Activated gamma-delta T cell (primary cell): Measurements from ENCODE around the gene C8B.

Source experiments
- DNase-seq: peaks from one replicate; lab custom pipeline; 2025; lab: John Stamatoyannopoulos, UW

The C8B gene

DNA sequence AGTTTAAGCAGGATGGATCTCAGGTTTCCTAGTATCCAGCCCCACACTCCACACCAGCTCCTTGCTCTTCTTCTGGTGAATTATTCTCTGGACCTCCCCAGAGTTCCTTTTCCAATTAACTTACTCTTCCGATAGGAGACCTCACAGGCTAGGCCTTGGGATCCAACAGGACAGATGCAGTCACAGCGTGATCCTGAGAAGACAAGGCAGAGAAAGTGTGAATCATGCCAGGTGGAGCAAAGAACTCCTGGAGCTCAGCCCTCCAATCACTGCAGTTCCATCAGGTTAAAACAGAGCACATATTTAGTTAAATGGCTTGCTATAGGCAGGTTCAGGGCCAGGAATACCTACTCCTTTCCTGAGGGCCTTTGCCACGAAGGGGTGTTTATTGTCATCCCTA is 34.1 kb downstream of the C8B start:
- no peak for DNase-seq

GRCh38 chr1:56931211-56931610 is 34.6 kb downstream of the C8B start:
- no peak for DNase-seq

GRCh38 chr1:56929492-56929891 is 36.3 kb downstream of the C8B start:
- no peak for DNase-seq

DNA sequence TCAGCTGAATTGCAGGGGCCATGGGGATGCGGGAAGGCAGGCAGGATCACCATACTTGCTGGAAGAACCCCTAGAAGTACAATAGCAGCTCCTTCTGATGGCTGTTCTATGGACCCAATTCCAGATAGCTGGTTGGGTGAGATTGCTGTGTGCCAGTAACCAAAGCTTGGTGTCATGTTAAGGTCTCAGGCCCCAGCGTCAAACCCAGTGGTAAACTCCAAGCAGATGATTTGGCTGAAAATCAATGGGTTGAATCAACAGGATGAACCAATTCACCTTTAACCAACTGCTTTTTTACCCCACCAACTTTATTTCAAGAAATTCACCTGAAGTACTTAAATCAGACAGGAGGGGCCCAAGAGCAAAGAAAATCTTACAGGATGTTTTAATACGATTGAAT is 37.8 kb downstream of the C8B start:
- DNase-seq = no peak

DNA sequence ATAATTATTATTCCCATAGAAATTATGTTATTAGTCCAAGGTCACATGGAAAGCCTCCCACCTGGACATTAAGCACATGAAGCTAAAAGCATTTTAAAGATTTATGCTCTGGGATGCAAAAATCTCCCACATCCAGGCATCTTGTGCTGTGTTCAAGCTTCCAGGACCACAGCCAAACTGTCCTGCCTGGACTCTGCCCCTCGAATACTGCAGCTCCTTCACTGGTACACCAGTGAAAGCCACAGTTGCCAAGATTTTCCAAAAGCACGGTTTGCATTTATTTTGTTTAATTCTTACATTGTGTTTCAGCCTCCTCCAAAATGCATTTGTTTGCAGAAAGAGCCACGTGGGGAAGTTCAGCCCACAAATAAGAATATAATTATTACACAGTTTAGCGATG is 38.6 kb downstream of the C8B start:
- DNase-seq = no peak

DNA sequence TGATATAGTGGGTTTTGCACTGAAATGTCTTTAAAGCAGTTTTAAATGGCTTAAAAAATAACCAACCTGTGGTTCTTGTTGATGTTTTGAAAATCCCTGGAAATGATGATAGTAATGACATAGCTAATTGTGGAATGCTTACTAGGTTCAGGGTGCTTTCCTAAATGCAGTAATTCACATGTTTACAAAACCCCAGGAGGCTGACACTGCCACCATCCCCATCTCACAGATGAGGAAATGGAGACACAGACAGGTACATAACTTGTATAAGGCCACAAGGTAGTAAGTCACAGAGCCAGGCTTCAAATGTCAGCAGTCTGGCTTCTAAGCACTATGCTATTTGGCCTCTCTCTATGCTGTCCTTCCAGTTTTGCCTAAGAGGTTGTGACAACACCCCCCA is 40.6 kb downstream of the C8B start:
- no peak for DNase-seq

DNA sequence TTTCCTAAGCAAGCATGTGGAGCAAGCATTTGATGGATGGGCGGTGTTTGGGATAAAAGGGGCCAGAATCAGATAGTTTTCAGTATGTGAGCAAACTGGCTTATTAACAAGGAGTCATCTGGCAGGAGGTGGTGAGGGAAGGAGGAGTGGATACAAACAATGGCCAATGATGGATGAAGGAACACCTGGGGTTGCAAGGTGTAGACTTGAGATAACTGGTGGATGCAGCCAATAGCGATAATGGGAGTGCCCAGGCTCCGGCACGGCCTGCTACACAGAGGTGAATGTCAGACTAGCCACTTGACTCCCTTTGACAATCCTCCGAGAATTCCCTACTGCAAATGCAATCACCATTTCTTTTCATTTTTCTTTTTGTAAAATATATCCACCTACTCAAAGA is 41.7 kb downstream of the C8B start:
- no peak for DNase-seq

GRCh38 chr1:56923201-56923600 is 42.6 kb downstream of the C8B start:
- DNase-seq = no peak

DNA sequence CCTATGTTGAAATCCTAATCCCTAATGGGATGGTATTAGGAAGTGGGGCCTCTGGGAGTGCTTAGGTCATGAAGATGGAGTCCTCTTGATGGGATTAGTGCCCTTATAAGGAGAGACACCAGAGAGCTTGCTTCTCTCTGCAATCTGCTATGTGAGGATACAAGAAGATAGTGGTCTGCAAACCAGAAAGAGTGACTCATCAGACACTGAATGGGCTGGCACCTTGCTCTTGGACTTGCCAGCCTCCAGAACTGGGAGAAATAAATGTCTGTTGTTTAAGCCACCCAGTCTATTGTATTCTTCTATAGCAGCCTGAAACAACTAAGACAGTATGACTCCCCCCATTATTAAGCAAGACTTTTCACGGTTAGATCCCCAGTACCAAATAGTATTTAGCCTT is 43.3 kb downstream of the C8B start:
- no peak for DNase-seq

- DNase-seq = no peak
Measured at GRCh38 chr1:56922070-56922469, 43.7 kb downstream of the C8B start.

- no peak for DNase-seq
Measured at GRCh38 chr1:56921479-56921878, 44.3 kb downstream of the C8B start.

DNA sequence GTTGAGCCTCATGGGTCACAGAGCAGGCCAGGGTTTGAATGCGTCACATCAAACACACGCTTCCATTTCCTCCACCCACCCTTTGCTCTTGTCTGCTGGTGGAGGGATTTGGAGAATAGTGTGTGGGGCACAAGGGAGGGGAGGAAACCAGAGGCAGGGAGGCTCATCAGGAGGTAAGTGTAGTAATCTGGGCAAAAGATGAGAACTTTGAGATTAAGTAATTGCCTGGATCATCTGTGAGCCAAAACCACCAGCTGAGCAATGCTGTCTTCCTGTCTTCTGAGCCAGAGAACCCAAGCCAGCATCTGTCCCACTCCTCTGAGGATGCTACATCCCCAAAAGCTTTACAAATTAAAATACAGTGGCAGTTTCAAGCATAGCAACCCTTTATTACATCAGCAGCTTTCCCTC is 45.2 kb downstream of the C8B start:
- no peak for DNase-seq

- no peak for DNase-seq
Measured at GRCh38 chr1:56917356-56917755, 48.5 kb downstream of the C8B start.

DNA sequence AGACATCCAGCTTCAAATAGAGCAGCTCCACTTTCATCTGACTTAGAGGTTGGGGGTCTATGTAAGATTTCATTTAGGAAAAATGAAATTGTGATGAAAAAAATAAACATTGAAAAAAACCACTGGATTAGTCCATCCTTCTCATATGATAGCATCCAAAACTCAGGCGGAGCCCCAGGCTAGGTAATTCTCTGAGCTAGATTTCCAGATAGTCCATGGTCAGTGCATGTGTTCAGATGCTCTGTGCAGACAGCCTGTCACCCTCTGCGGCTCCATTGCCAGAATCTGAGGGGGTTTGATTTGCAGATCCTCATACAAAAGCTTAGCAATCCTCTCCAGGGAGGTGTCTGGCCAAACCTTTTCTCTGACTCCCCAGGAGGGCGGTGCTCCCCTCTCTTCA is 49.2 kb downstream of the C8B start:
- no peak for DNase-seq

- no peak for DNase-seq
Measured at GRCh38 chr1:56915960-56916359, 49.9 kb downstream of the C8B start.

- no peak for DNase-seq
Measured at GRCh38 chr1:56912325-56912724, 53.5 kb downstream of the C8B start.

GRCh38 chr1:56911098-56911938 is 54.5 kb downstream of the C8B start:
- DNase-seq = no peak

GRCh38 chr1:56910441-56910985 is 55.3 kb downstream of the C8B start:
- no peak for DNase-seq

- DNase-seq = no peak
Measured at GRCh38 chr1:56908619-56909221, 57.1 kb downstream of the C8B start.

GRCh38 chr1:56905667-56906066 is 60.1 kb downstream of the C8B start:
- no peak for DNase-seq

DNA sequence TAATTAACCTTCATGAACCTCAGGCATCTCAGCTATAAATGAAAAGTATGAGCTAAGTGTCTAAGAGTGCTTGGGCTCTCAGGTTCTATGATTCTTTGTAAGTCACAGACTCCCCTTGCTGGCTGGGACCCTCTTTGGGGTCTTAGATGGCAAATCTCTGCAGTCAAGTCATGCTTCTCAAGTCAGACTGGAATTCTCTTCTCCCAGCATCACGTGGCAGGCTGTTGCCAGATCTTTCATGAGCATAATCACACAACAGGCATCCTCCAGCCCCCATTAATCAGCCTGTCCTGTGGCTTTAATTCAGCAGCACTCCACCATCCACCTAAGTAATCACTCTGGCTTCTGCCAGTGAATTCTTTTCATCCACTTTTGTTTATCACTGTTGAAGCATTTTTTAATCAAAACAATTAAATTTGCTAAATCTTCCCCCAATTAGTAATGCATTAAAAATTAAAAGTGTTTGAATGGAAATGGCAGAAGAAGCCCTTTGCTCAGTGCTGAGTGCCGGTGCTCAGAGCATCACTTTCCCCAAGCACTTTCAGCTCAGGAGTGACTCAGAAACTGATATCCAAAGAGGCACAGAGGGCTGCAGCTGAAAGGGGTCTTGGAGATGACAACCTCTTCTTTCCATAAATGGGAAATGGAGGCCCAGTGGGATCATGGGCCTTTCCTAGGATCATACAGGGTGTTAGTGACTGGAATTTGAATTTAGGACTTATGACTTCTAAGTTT is 61.0 kb downstream of the C8B start:
- DNase-seq = no peak

DNA sequence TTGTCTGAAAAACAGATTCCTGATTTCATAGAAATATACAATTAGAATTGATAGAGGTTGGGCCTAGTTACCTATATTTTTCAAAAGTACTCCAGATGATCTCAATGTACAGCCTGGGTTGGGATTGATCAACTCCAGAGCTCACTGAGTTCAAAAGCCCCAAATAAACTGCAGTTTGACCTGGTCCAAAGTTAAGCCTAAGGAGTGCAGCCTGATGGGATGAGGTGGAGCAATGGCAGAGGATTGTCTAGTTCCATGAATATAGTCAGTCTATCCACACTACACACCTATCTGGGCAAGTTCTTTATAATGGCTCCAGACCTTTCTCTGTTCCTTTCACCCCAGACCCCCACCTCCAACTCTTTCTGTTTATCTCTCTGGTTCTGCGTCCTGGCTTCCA is 62.0 kb downstream of the C8B start:
- no peak for DNase-seq

- DNase-seq = no peak
Measured at GRCh38 chr1:56901716-56902115, 64.1 kb downstream of the C8B start.
